MCF 10A (cell line): ENCODE results near the gene TBCD. TPM values are rescaled to one million over a fixed set of nuclear protein-coding genes. Genes with fewer than 3 reads are reported as not detected.

ENCODE experiments used
- BruUV-seq: library from RNA; stranded (reverse); fragments of 400-500 nt; replicated peaks from 2 replicates; lab custom pipeline; 2021; lab: Mats Ljungman, UMichigan
- CTCF ChIA-PET: fragments of 300-600 bp; sonication (Branson Sonifier 250); formaldehyde crosslinking; extraction: SDS; loops from one replicate; lab custom pipeline; 2021; ENCODE audit warnings: antibody characterized with exemption, inconsistent platforms; lab: Yijun Ruan, JAX
- POLR2A ChIA-PET: fragments of 300-600, 350-650 bp; sonication (Branson Sonifier 250); formaldehyde crosslinking; extraction: SDS; loops from one replicate; lab custom pipeline; 2020; ENCODE audit warnings: antibody characterized with exemption, inconsistent platforms; lab: Yijun Ruan, JAX
- DNase-seq: peaks from one replicate; pipeline ENCODE4 v3.0.0-alpha.2; 2018; ENCODE audit not compliant: unreplicated experiment
- H3K27ac Mint-ChIP-seq: one replicate; pipeline ENCODE4 v1.8.0; 2022; ENCODE audit warnings: mild to moderate bottlenecking, low read depth, mixed read lengths; ENCODE audit not compliant: unreplicated experiment
- H3K27me3 Mint-ChIP-seq: one replicate; pipeline ENCODE4 v1.8.0; 2022; ENCODE audit warnings: mixed read lengths; ENCODE audit not compliant: insufficient read depth, unreplicated experiment
- H3K36me3 Mint-ChIP-seq: one replicate; pipeline ENCODE4 v1.8.0; 2022; ENCODE audit warnings: mild to moderate bottlenecking, moderate library complexity, mixed read lengths; ENCODE audit not compliant: insufficient read depth, unreplicated experiment
- H3K4me1 Mint-ChIP-seq: one replicate; pipeline ENCODE4 v1.8.0; 2022; ENCODE audit warnings: mixed read lengths; ENCODE audit not compliant: insufficient read depth, unreplicated experiment
- H3K4me3 Mint-ChIP-seq: one replicate; pipeline ENCODE4 v1.8.0; 2022; ENCODE audit warnings: mild to moderate bottlenecking, moderate library complexity, mixed read lengths; ENCODE audit not compliant: unreplicated experiment
- H3K9me3 Mint-ChIP-seq: one replicate; pipeline ENCODE4 v1.8.0; 2022; ENCODE audit warnings: mixed read lengths; ENCODE audit not compliant: unreplicated experiment
- intact Hi-C: fragments of 100-400 bp; cut with micrococcal nuclease; formaldehyde crosslinking; loops from 2 replicates; pipeline ENCODE4 v1.14.1; 2022
- total RNA-seq: library from RNA; stranded (reverse); gene quantifications from 2 replicates; pipeline ENCODE4 v1.2.3, GENCODE V29; 2022
- TF ChIP-seq, protein P1 (sequence below): fragments of 200-600 bp; IDR thresholded peaks from one replicate; pipeline ENCODE4 v1.8.0; 2022; ENCODE audit warnings: antibody characterized with exemption, mild to moderate bottlenecking; ENCODE audit not compliant: unreplicated experiment

TBCD gene
- total RNA-seq, 1 experiment from 2014 or later: 76.2 TPM

DNA sequence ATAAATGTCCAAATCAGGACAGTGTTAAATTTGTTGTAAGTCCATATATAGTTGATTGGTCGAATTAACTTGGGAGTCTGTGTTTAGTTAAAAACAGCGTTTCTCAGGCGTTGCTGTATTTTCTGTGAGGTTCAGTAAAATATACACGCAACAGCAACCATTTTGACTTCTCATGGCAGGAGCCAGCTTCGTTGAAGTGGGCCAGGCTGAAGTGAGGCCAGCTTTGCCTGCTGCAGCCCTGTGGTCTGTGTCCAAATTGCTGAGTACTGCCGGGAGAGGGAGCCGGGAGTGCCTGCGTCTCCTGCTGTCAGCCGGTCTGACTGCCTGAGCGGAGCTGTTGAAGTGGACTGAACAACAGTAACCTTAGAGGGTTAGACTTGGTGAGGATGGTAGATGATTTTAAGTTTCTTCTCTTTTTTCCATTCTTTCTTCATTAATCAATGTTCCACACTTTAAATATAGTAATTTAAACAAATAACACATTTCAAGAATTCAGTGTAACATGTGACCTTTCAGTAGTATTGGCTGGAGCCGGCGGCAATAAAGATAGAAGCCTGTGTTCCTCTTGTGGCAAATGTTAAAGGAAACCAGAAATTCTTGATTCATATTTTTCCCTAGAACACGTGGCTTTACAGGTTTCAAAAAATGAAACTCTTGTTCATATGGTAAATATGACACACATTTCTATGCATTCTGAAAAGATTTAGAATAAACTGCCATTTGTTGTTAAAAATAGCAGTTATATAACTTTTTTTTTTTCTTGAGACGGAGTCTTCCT lies 124.9 kb downstream of the TBCD start:
- H3K4me3 Mint-ChIP-seq: peak overlapping the region; percentile 69
- no peaks in the 10 kb centered on the region for H3K9me3 Mint-ChIP-seq
- ChIA-PET POLR2A (interaction anchor here (0.6 to 3.6 kb wide), 27 partner anchors 8 to 225 kb away, joined by 3 to 162 read pairs (median 5); partner anchors contain the start of gene ZNF750), CTCF (interaction anchor here (0.5 to 2.9 kb wide), 7 partner anchors 16 to 200 kb away, joined by 3 to 28 read pairs (median 3); no protein-coding TSS in a partner anchor)
- no TSS peak for BruUV-seq
- TF ChIP-seq, protein P1, sequence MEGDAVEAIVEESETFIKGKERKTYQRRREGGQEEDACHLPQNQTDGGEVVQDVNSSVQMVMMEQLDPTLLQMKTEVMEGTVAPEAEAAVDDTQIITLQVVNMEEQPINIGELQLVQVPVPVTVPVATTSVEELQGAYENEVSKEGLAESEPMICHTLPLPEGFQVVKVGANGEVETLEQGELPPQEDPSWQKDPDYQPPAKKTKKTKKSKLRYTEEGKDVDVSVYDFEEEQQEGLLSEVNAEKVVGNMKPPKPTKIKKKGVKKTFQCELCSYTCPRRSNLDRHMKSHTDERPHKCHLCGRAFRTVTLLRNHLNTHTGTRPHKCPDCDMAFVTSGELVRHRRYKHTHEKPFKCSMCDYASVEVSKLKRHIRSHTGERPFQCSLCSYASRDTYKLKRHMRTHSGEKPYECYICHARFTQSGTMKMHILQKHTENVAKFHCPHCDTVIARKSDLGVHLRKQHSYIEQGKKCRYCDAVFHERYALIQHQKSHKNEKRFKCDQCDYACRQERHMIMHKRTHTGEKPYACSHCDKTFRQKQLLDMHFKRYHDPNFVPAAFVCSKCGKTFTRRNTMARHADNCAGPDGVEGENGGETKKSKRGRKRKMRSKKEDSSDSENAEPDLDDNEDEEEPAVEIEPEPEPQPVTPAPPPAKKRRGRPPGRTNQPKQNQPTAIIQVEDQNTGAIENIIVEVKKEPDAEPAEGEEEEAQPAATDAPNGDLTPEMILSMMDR: peak; percentile 33
- intact Hi-C loops: loop anchor here (1.0 kb wide), 1 partner anchor 89 kb away; no protein-coding TSS in a partner anchor
- H3K27ac Mint-ChIP-seq: peak overlapping the region; percentile 97
- H3K27me3 Mint-ChIP-seq: no peaks in the 10 kb centered on the region
- peaks cover 16% of the 10 kb centered on the region for H3K36me3 Mint-ChIP-seq
- peaks cover 26% of the 10 kb centered on the region for H3K4me1 Mint-ChIP-seq
- DNase-seq: peak; percentile 84

DNA sequence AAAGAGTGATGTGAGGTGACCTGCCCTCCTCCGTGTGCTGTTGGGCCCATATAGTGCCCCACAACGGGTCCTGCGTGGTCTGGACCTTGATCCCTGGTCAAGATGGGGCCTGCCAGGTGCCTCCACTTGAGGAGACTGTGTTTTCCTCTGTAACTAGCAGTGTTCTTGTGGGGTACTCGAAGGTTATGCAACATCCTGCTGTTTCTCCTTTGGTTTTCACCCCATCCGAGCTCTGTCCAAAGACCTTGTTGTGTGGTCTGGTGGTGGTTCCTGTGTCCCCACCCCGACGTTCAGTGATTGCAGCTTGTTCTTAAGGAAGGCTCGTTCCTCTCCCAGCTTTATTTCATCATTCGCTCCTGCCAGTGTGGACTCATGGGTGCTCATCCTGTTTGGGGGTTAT lies 126.7 kb downstream of the TBCD start:
- BruUV-seq: no TSS peak
- no peaks in the 10 kb centered on the region for H3K27me3 Mint-ChIP-seq
- no peaks in the 10 kb centered on the region for H3K9me3 Mint-ChIP-seq
- ChIA-PET CTCF (interaction anchor here (0.7 to 0.8 kb wide), 3 partner anchors 39 to 223 kb away, joined by 3 to 4 read pairs (median 4); no protein-coding TSS in a partner anchor), POLR2A (interaction anchor here (1.2 kb wide), 1 partner anchor 42 kb away, joined by 3 read pairs; no protein-coding TSS in a partner anchor)
- intact Hi-C loops: no loop called here
- TF ChIP-seq, protein P1: no peak
- peak overlapping the region; percentile 49 for H3K27ac Mint-ChIP-seq
- no peak overlapping the region for H3K4me3 Mint-ChIP-seq
- H3K4me1 Mint-ChIP-seq: peaks cover 26% of the 10 kb centered on the region
- no peak for DNase-seq
- H3K36me3 Mint-ChIP-seq: peaks cover 16% of the 10 kb centered on the region

DNA sequence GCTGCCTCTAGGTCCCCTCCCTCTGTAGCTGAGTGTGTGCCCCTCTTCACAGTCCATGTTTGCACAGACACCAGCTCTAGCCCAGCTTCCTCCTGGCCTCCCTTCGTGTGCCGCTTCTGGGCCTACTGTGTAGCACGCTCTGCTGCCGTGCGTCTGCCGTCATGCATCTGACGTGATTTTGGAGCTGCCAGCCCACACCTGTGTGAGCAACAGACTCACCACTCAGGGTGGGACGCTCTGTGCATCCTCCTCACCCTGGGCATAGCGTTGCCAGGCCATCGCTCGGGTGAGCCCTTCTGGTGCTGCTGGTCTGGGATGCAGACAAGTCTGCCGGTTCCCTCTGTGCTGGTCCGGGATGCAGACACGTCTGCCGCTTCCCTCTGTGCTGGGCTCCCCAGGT lies 127.4 kb downstream of the TBCD start:
- CTCF ChIA-PET: interaction anchor here (0.7 to 0.8 kb wide), 2 partner anchors 87 to 222 kb away, joined by 3 to 4 read pairs; no protein-coding TSS in a partner anchor
- peak overlapping the region; percentile 1 for H3K4me3 Mint-ChIP-seq

More for the DNA sequence above, 127.4 kb downstream of the TBCD start:
- no peak for DNase-seq
- Mint-ChIP-seq H3K9me3 (no peaks in the 10 kb centered on the region), H3K36me3 (peaks cover 16% of the 10 kb centered on the region), H3K4me1 (peaks cover 26% of the 10 kb centered on the region), H3K27ac (no peak overlapping the region), H3K27me3 (no peaks in the 10 kb centered on the region)
- TF ChIP-seq, protein P1: no peak
- BruUV-seq: no TSS peak
- intact Hi-C loops: no loop called here
- POLR2A ChIA-PET: no interaction called here
